ENCODE results near the gene RRM2. TPM values are rescaled to one million over a fixed set of nuclear protein-coding genes. Genes with fewer than 3 reads are reported as not detected.

The RRM2 gene
- polyA plus RNA-seq, 1 donor from 2014 or later, result 0.57 TPM

- Histone ChIP-seq H3K9me3 (ENCODE audit: low read length) (no peaks in the 10 kb centered on the region), H3F3A (ENCODE audit: insufficient read depth, low read length, poor library complexity, severe bottlenecking) (no peaks in the 10 kb centered on the region), H3K9ac (ENCODE audit: low read length) (no peak overlapping the region), H3K79me2 (replicated peaks; ENCODE audit: insufficient read depth, low read length) (no peaks in the 10 kb centered on the region), H3K36me3 (ENCODE audit: insufficient read depth, low read length) (no peaks in the 10 kb centered on the region), H2AFZ (ENCODE audit: low read depth, low read length) (no peak overlapping the region), H3K27me3 (ENCODE audit: insufficient read depth, low read depth, low read length) (no peaks in the 10 kb centered on the region), H4K20me1 (ENCODE audit: insufficient read depth) (no peaks in the 10 kb centered on the region), H3K4me2 (ENCODE audit: low read length) (no peak overlapping the region), H3K27ac (ENCODE audit: low read length) (no peak overlapping the region), H3K9me2 (ENCODE audit: insufficient read depth, low read length) (no peaks in the 10 kb centered on the region), H3K4me3 (ENCODE audit: low read length) (no peak overlapping the region)
- TF ChIP-seq EP300 (conservative IDR thresholded peaks at IDR 0.05; ENCODE audit: poor library complexity, severe bottlenecking), result no peak
Measured at GRCh38 chr2:10144771-10145518, 22.4 kb downstream of the RRM2 start.

- TF ChIP-seq REST (IDR thresholded peaks at IDR 0.05; ENCODE audit: borderline replicate concordance) (no peak), MXI1 (conservative IDR thresholded peaks at IDR 0.05; ENCODE audit: poor library complexity, severe bottlenecking) (no peak), RAD21 (conservative IDR thresholded peaks at IDR 0.05) (no peak), TAF1 (IDR thresholded peaks at IDR 0.05; ENCODE audit: low read depth) (no peak), EZH2 (IDR thresholded peaks at IDR 0.05; ENCODE audit: borderline replicate concordance, insufficient read depth, low read length, poor library complexity, severe bottlenecking) (no peak), SMC3 (conservative IDR thresholded peaks at IDR 0.05; ENCODE audit: poor library complexity) (no peak), CTCF (IDR thresholded peaks at IDR 0.05; ENCODE audit: poor library complexity, severe bottlenecking) (no peak), POLR2AphosphoS5 (IDR thresholded peaks at IDR 0.05) (no peak), EP300 (conservative IDR thresholded peaks at IDR 0.05; ENCODE audit: poor library complexity, severe bottlenecking) (no peak)
- H3K9me3 ChIP-seq (ENCODE audit: low read length), result no peaks in the 10 kb centered on the region
Measured at GRCh38 chr2:10145519-10146357, 23.2 kb downstream of the RRM2 start.

More at GRCh38 chr2:10145519-10146357, 23.2 kb downstream of the RRM2 start:
- Histone ChIP-seq H4K20me1 (ENCODE audit: insufficient read depth) (no peaks in the 10 kb centered on the region), H3K27ac (ENCODE audit: low read length) (no peak overlapping the region), H3K4me3 (ENCODE audit: low read length) (no peak overlapping the region), H3K36me3 (ENCODE audit: insufficient read depth, low read length) (no peaks in the 10 kb centered on the region), H3K9ac (ENCODE audit: low read length) (no peak overlapping the region), H3F3A (ENCODE audit: insufficient read depth, low read length, poor library complexity, severe bottlenecking) (no peaks in the 10 kb centered on the region), H2AFZ (ENCODE audit: low read depth, low read length) (no peak overlapping the region), H3K9me2 (ENCODE audit: insufficient read depth, low read length) (no peaks in the 10 kb centered on the region), H3K27me3 (ENCODE audit: insufficient read depth, low read depth, low read length) (no peaks in the 10 kb centered on the region), H3K4me2 (ENCODE audit: low read length) (no peak overlapping the region), H3K79me2 (replicated peaks; ENCODE audit: insufficient read depth, low read length) (no peaks in the 10 kb centered on the region)

Measured in neural cell (in vitro differentiated cells).